8988T (cell line): ENCODE results near the gene LARP6.

Source experiments
- DNase-seq: peaks from one replicate; pipeline ENCODE4 v3.0.0; 2011

Gene LARP6

GRCh38 chr15:70793694-70794093 lies 60.3 kb downstream of the LARP6 start:
- no peak for DNase-seq

DNA sequence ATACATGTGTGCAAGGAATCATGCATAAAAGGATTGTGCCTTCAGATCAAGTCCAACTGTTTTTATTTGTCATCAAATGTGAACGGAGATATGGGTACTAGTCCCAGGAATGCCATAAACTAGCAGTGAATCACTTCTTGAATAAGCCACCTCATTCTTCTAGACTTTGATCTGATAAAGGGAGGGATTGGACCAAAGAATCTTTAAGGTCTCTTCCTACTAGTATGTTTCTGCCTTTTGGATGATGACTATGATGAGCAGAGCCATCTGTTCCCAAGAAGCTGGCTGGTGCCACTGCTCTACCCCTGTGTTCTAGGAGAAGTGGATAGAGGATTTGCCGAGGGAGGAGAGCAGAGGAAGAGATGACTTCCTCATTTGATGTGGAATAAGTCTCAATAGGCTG lies 61.8 kb downstream of the LARP6 start:
- DNase-seq = no peak

DNA sequence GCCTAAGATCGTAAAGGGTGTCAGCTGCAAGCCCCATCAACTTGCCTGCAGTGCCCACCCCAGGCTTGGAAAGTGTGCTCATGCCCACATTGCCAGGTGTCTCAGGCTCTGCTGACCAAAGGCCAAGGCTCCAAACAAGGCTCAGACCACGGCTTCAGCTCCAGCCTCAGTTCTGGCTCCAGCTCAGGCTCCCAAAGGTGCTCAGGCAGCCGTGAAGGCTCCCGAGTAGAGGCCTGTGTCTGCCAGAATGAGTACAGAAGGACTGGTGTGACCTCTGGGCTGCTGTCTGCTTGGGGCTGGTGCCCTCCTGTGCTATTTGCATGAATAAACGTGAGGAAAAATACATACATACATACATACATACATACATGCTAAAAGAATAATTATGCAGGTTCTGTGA lies 62.7 kb downstream of the LARP6 start:
- no peak for DNase-seq

DNA sequence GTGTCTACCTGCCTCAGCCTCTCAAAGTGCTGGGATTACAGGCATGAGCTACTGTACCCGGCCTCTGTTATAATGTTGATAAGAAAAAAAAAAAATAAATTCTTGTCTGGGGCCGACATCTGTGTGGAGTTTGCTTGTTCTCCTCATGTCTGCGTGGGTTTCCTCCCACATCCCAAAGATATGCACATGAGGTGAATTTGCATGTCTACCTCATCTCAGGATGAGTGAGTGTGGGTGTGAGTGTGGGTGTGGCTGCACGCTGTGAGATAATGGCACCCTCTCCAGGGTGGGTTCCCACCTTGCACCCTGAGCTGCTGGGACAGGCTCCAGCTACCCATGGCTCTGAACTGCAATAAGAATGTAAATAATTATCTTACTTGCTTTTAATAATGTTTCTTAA lies 64.7 kb downstream of the LARP6 start:
- no peak for DNase-seq

- DNase-seq = no peak
These were observed 65.6 kb downstream of the LARP6 start for GRCh38 chr15:70788114-70789049.

DNA sequence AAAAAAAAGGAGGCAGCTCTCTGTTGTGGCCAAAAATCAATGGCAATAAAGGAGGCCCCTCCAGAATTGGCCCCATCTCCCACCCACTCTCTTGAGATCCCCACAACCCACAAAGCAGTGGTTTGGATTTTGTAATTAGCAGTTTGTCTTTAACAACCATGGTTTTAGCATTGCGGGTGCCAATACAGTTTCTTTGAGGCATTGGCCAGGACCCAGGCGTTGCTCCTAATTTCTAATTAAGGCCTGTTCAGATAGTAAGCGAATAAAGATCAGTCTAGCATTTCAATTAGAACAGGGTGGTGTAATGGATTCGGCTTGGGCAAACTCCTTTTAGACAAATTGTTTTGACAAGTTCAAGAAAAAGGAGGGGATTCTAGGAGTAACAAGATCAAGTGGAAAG lies 67.0 kb downstream of the LARP6 start:
- DNase-seq = no peak

- no peak for DNase-seq
These were observed 70.3 kb downstream of the LARP6 start for GRCh38 chr15:70783610-70784022.

- no peak for DNase-seq
These were observed 70.9 kb downstream of the LARP6 start for GRCh38 chr15:70783041-70783440.

- DNase-seq = no peak
These were observed 72.7 kb downstream of the LARP6 start for GRCh38 chr15:70781236-70781635.
